ENCODE results near the gene GET4.

- TF ChIP-seq POLR2A (IDR thresholded peaks at IDR 0.05; ENCODE audit: low read depth, low read length) (no peak), TAF1 (IDR thresholded peaks at IDR 0.05; ENCODE audit: low read depth, low read length) (no peak)
Measured at GRCh38 chr7:844043-844442, 32.3 kb upstream of the GET4 start.
